ENCODE data around the gene SIAH1. TPM values are rescaled to one million over a fixed set of nuclear protein-coding genes. Genes with fewer than 3 reads are reported as not detected.

The SIAH1 gene
- polyA plus RNA-seq, 2 of the 4 experiments (the other 2 are of a cell fraction), result 13.3 to 28.5 TPM

GRCh38 chr16:48350736-48351135 lies 34.5 kb downstream of the SIAH1 start:
- no peak overlapping the region for H3K4me3 ChIP-seq
- no peak for TF ChIP-seq HES2 (IDR thresholded peaks at IDR 0.05)
- TF ChIP-seq BHLHE40 (IDR thresholded peaks at IDR 0.05; ENCODE audit: low read depth, low read length), result no peak
- no peak for TF ChIP-seq POLR2AphosphoS2 (conservative IDR thresholded peaks at IDR 0.05; ENCODE audit: low read length)
- no peak for TF ChIP-seq CBX8 (IDR thresholded peaks at IDR 0.05)
- TF ChIP-seq NPAS2 (CRISPR knock-in tag; IDR thresholded peaks at IDR 0.05; ENCODE audit: borderline replicate concordance), result no peak
- no peak for TF ChIP-seq USF2 (IDR thresholded peaks at IDR 0.05)
- TF ChIP-seq FOSL2 (IDR thresholded peaks at IDR 0.05), result no peak
- TF ChIP-seq FOSL2 (CRISPR knock-in tag; IDR thresholded peaks at IDR 0.05), result no peak
- no peak for TF ChIP-seq TFCP2L1 (CRISPR knock-in tag; IDR thresholded peaks at IDR 0.05)
- TF ChIP-seq EP300 (IDR thresholded peaks at IDR 0.05), result no peak
- TF ChIP-seq CHD2 (IDR thresholded peaks at IDR 0.05; ENCODE audit: low read length, partially characterized antibody), result no peak
- TF ChIP-seq ELK1 (IDR thresholded peaks at IDR 0.05; ENCODE audit: low read depth, low read length), result no peak
- TF ChIP-seq ZFP36 (IDR thresholded peaks at IDR 0.05; ENCODE audit: borderline replicate concordance, partially characterized antibody), result no peak
- no peak for TF ChIP-seq MAX (IDR thresholded peaks at IDR 0.05)
- TF ChIP-seq CTCF (IDR thresholded peaks at IDR 0.05), result no peak
- no peak for TF ChIP-seq E2F6 (IDR thresholded peaks at IDR 0.05; ENCODE audit: borderline replicate concordance, low read depth)
- no peak for TF ChIP-seq JUNB (IDR thresholded peaks at IDR 0.05)
- no peak for TF ChIP-seq FOXS1 (CRISPR knock-in tag; IDR thresholded peaks at IDR 0.05)
- TF ChIP-seq RNF2 (IDR thresholded peaks at IDR 0.05; ENCODE audit: borderline replicate concordance, low read depth), result no peak
- no peak for TF ChIP-seq PHF8 (IDR thresholded peaks at IDR 0.05; ENCODE audit: borderline replicate concordance, low read depth)
- ATAC-seq, result no peak
- H3K27ac ChIP-seq, result no peak overlapping the region
- 68% methylated on average over 3 of the region's 3 CpGs for WGBS (ENCODE audit: missing lambda C conversion rate)
- no peak for DNase-seq (ENCODE audit: low read depth in 1 of 2, low spot score in 1 of 2)
- H3K9me3 ChIP-seq, result no peaks in the 10 kb centered on the region
- peaks cover 3% of the 10 kb centered on the region; the same call in 1 of the 3 replicates for H3K4me1 ChIP-seq
- CTCF ChIA-PET, result interaction anchor here (0.6 to 2.7 kb wide), 6 partner anchors 8 to 272 kb away, joined by 3 to 11 read pairs (median 4); no protein-coding TSS in a partner anchor
- POLR2A ChIA-PET, result no interaction called here
- no peak overlapping the region for H3K4me2 ChIP-seq
- no peak for FAIRE-seq

- ChIA-PET CTCF (interaction anchor here (0.8 to 1.3 kb wide), 3 partner anchors 28 to 275 kb away, joined by 3 to 4 read pairs (median 4); no protein-coding TSS in a partner anchor), POLR2A (interaction anchor here (1.5 kb wide), 1 partner anchor 18 kb away, joined by 5 read pairs; no protein-coding TSS in a partner anchor)
- TF ChIP-seq EHF (CRISPR knock-in tag; IDR thresholded peaks at IDR 0.05), result no peak
- no peak for TF ChIP-seq FOSB (CRISPR knock-in tag; IDR thresholded peaks at IDR 0.05)
- no peak for TF ChIP-seq NPAS2 (CRISPR knock-in tag; IDR thresholded peaks at IDR 0.05; ENCODE audit: borderline replicate concordance)
- TF ChIP-seq RCOR1 (IDR thresholded peaks at IDR 0.05; ENCODE audit: low read depth, low read length), result no peak
- no peak for TF ChIP-seq HDAC2 (IDR thresholded peaks at IDR 0.05)
- no peak for TF ChIP-seq EP300 (IDR thresholded peaks at IDR 0.05)
- no peak for TF ChIP-seq MYC (IDR thresholded peaks at IDR 0.05; ENCODE audit: borderline replicate concordance, low read length)
- no peak for TF ChIP-seq HEYL (CRISPR knock-in tag; IDR thresholded peaks at IDR 0.05)
- no peak for TF ChIP-seq HOXB5 (CRISPR knock-in tag; IDR thresholded peaks at IDR 0.05)
- TF ChIP-seq MAFK (IDR thresholded peaks at IDR 0.05; ENCODE audit: partially characterized antibody), result no peak
- TF ChIP-seq FOSL2 (IDR thresholded peaks at IDR 0.05), result no peak
- TF ChIP-seq FOSL2 (CRISPR knock-in tag; IDR thresholded peaks at IDR 0.05), result no peak
- no peak for TF ChIP-seq RAD21 (conservative IDR thresholded peaks at IDR 0.05 in 1 of 2, IDR thresholded peaks at IDR 0.05 in 1 of 2)
- TF ChIP-seq HMGXB4 (CRISPR knock-in tag; IDR thresholded peaks at IDR 0.05; ENCODE audit: borderline replicate concordance), result no peak
- TF ChIP-seq HOXB13 (CRISPR knock-in tag; IDR thresholded peaks at IDR 0.05; ENCODE audit: low read depth), result no peak
- TF ChIP-seq MAZ (IDR thresholded peaks at IDR 0.05; ENCODE audit: borderline replicate concordance, low read depth, low read length), result no peak
- no peak for TF ChIP-seq CBX8 (IDR thresholded peaks at IDR 0.05)
- TF ChIP-seq ZSCAN20 (CRISPR knock-in tag; IDR thresholded peaks at IDR 0.05), result no peak
Measured at GRCh38 chr16:48347980-48348379, 37.2 kb downstream of the SIAH1 start.

More at GRCh38 chr16:48347980-48348379, 37.2 kb downstream of the SIAH1 start:
- Histone ChIP-seq H3K9me3 (no peaks in the 10 kb centered on the region), H3K4me3 (no peak overlapping the region), H3K4me2 (no peak overlapping the region), H3K27ac (no peak overlapping the region), H3K4me1 (no peaks in the 10 kb centered on the region)
- DNase-seq (ENCODE audit: low read depth in 1 of 2, low spot score in 1 of 2) (no peak), ATAC-seq (no peak), FAIRE-seq (no peak)
- WGBS (ENCODE audit: missing lambda C conversion rate), result 91% methylated on average over 4 of the region's 4 CpGs

Measured in A549 (cell line).